Activated CD8-positive, alpha-beta memory T cell treated with anti-CD3 and anti-CD28 coated beads, Interleukin-2, amount 10 ng/mL, durations not matched to agents 7 days and 5 days (primary cell): ENCODE measurements around the gene ACER3. TPM values are rescaled to one million over a fixed set of nuclear protein-coding genes. Genes with fewer than 3 reads are reported as not detected.
"Not testable (repeated sequence)": the region's sequence is repeated elsewhere in the genome, so short reads cannot be mapped to it uniquely, and the experiment has no call there.

Source experiments
- ATAC-seq: fragments of 150-1000 bp; cut with Tn5 transposase; one replicate; pipeline ENCODE4 v1.10.0; 2021; ENCODE audit warnings: moderate library complexity
- CTCF ChIA-PET: fragments of 350-600 bp; sonication (Branson Sonifier 250); formaldehyde crosslinking; loops from one replicate; lab custom pipeline; 2021; ENCODE audit warnings: antibody characterized with exemption; lab: Charles Lee
- DNase-seq: peaks from one replicate; pipeline ENCODE4 v3.0.0-alpha.2; 2020
- H3K27ac Mint-ChIP-seq: one replicate; pipeline ENCODE4 v1.8.0; 2021; ENCODE audit warnings: mild to moderate bottlenecking, mixed read lengths
- H3K27me3 Mint-ChIP-seq: one replicate; pipeline ENCODE4 v1.8.0; 2021; ENCODE audit warnings: mixed read lengths
- H3K36me3 Mint-ChIP-seq: one replicate; pipeline ENCODE4 v1.8.0; 2021; ENCODE audit warnings: mild to moderate bottlenecking, mixed read lengths
- H3K4me1 Mint-ChIP-seq: one replicate; pipeline ENCODE4 v1.8.0; 2021; ENCODE audit warnings: mixed read lengths
- H3K4me3 Mint-ChIP-seq: one replicate; pipeline ENCODE4 v1.8.0; 2021; ENCODE audit warnings: mild to moderate bottlenecking, moderate library complexity, mixed read lengths
- H3K9me3 Mint-ChIP-seq: one replicate; pipeline ENCODE4 v1.8.0; 2022; ENCODE audit warnings: low read depth, mixed read lengths
- total RNA-seq, 2 experiments: library from RNA; stranded (reverse); gene quantifications; one replicate each; pipeline ENCODE4 v1.2.3, GENCODE V29; 2021

ACER3 gene
- total RNA-seq, 2 experiments from 2014 or later = 11.0 to 13.3 TPM

DNA sequence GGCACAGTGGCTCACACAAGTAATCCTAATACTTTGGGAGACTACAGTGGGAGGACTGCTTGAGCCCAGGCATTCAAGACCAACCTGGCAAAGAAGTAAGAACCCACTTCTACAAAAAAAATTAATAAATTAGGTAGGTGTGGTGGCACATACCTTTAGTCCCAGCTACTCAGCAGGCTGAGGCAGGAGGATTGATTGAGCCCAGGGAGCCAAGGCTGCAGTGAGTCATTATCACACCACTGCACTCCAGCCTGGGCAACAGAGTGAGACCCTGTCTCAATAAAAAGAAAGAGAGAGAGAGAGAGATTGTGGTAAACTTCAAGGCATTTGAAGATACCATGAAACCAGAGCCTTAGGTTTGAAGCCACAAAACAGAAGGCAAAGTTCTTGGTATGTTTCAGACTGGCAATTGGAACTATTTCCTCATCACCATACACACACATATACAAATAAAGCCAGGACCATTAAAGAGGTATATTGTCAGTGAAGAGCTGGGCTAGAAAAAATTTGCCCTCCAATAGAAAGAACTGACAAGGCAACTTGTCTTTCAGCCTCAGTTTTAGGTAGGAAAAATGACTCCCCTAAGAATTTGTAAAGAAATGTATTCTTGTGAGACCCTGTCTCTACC is 148.9 kb downstream of the ACER3 start:
- CTCF ChIA-PET = no interaction called here
- no peak overlapping the region for H3K27ac Mint-ChIP-seq
- peaks cover 8% of the 10 kb centered on the region for H3K36me3 Mint-ChIP-seq
- DNase-seq = no peak
- H3K4me3 Mint-ChIP-seq = no peak overlapping the region
- H3K27me3 Mint-ChIP-seq = no peaks in the 10 kb centered on the region
- no peak for ATAC-seq
- no peaks in the 10 kb centered on the region for H3K4me1 Mint-ChIP-seq
- peaks cover 4% of the 10 kb centered on the region for H3K9me3 Mint-ChIP-seq

DNA sequence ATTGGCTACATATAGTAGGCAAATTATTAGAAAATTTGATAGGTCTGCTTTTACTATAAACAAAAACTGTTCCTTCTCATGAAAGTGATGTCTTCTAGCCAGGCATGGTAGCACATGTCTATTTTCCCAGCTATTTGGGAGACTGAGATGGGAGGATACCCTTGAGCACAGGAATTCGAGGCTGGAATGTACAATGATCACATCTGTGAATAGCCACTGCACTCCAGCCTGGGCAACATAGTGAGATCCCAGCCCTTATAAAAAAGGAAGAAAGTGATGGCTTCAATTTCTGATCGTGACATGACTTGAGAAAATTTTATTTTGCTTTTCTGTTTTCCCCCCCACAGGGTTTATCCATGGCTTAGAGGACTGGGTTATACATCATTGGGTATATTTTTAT is 154.0 kb downstream of the ACER3 start:
- Mint-ChIP-seq H3K4me1 (peaks cover 7% of the 10 kb centered on the region), H3K27me3 (no peaks in the 10 kb centered on the region), H3K36me3 (peaks cover 7% of the 10 kb centered on the region), H3K9me3 (no peaks in the 10 kb centered on the region), H3K4me3 (no peak overlapping the region), H3K27ac (no peak overlapping the region)
- ATAC-seq (no peak), DNase-seq (no peak)
- CTCF ChIA-PET = interaction anchor here (1.5 kb wide), 1 partner anchor 13 kb away, joined by 5 read pairs; no protein-coding TSS in a partner anchor

- H3K4me1 Mint-ChIP-seq, H3K27ac Mint-ChIP-seq, H3K36me3 Mint-ChIP-seq, DNase-seq, CTCF ChIA-PET, H3K27me3 Mint-ChIP-seq, ATAC-seq, H3K9me3 Mint-ChIP-seq, H3K4me3 Mint-ChIP-seq: not testable (repeated sequence)
Measured at GRCh38 chr11:77018396-77018924, 157.7 kb downstream of the ACER3 start.

DNA sequence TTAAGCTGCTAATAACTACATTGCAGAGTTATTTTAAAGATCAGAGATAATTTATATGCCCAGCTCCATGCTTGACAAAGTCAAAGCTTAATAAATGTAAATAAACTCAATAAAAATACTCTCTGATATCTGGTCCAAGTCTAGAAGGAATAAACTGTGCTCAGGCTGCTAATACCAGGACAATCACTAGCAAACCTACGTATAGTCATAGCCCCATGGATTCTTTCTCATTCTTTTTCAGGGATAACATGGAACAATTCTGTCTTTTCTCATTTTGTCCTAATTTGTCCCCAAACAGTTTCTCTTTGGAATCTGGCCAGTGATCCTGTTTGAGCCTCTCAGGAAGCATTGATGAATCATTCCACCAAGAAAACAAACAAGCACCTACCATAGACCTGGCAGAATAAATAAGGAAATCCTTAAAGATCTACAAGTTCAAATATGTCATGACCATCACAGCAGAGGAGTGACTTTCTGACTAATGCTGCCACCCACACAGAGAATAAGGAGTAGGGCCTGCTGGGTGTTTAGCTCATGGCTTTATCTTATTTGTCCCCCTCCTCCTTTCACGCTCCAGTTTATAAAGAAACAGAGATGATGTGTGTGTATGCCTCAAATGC is 159.4 kb downstream of the ACER3 start:
- H3K36me3 Mint-ChIP-seq = peaks cover 9% of the 10 kb centered on the region
- no peaks in the 10 kb centered on the region for H3K9me3 Mint-ChIP-seq
- ATAC-seq = no peak
- peaks cover 7% of the 10 kb centered on the region for H3K4me1 Mint-ChIP-seq
- no peaks in the 10 kb centered on the region for H3K27me3 Mint-ChIP-seq
- H3K27ac Mint-ChIP-seq = no peak overlapping the region
- CTCF ChIA-PET = interaction anchor here (0.5 to 1.6 kb wide), 2 partner anchors 100 to 220 kb away, joined by 3 to 6 read pairs; no protein-coding TSS in a partner anchor
- no peak overlapping the region for H3K4me3 Mint-ChIP-seq
- no peak for DNase-seq

DNA sequence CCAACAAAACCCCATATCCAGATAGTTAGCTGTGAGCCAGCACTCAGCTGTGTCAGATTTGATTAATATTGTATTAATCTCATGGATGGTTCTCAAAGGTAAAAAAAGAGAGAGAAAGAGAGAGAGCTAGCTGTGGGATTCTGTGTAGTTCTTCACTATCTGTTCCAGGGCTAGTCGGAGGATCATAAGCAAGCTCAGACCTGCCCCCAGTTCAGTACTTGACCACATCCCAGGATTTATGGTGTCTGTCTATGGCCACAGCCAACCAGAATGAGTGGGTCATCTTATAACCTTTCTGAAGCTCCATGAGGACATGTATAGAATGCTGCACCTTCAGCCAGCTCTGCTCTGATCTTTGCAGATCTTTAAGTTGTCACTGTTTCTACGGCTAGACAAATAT is 160.0 kb downstream of the ACER3 start:
- no peaks in the 10 kb centered on the region for H3K9me3 Mint-ChIP-seq
- H3K36me3 Mint-ChIP-seq = peaks cover 9% of the 10 kb centered on the region
- H3K4me3 Mint-ChIP-seq = no peak overlapping the region
- no peak overlapping the region for H3K27ac Mint-ChIP-seq
- CTCF ChIA-PET = interaction anchor here (0.5 to 1.6 kb wide), 2 partner anchors 101 to 221 kb away, joined by 3 to 6 read pairs; no protein-coding TSS in a partner anchor
- H3K27me3 Mint-ChIP-seq = no peaks in the 10 kb centered on the region
- peaks cover 7% of the 10 kb centered on the region for H3K4me1 Mint-ChIP-seq
- ATAC-seq (no peak), DNase-seq (no peak)

DNA sequence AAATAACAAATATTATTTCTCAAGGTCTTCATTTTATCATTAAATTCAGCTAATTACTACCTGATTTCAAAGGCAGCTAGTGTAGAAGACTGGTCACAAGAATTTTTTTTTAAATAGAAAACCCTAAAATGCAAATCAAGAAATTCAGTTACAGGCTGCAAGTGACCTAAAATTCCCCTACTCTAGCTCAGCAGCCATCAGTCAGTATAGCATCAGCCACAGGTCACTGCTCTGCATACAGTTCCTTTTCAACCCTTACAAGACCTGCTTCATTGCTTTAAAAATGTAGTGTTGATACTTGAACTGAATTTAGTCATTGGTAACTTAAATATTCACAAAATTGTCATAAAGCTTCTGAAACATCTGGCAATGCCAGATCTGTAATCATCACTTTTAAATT is 164.0 kb downstream of the ACER3 start:
- no peak overlapping the region for H3K27ac Mint-ChIP-seq
- CTCF ChIA-PET = interaction anchor here (0.7 to 1.3 kb wide), 2 partner anchors 11 to 66 kb away, joined by 3 read pairs; no protein-coding TSS in a partner anchor

DNA sequence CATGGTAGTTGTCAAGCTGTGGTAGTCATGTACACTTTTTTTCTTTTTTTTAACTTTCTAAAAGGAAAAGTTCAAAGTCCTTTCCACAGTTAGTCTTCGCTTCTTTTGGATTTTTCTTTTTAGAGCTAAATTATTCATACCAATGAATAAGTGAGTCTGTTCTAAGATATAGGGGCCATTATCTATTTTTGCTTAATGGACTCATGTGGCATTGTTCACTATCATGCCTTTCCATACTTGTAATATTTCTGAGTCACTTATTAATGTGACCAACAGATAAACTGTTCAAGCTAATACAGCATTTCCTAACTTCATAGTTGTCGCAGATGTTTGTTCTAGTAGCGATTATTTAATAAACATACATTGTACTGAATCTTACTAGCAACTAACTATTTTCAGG is 165.5 kb downstream of the ACER3 start:
- no peak overlapping the region for H3K4me3 Mint-ChIP-seq
- CTCF ChIA-PET = no interaction called here
- H3K9me3 Mint-ChIP-seq = no peaks in the 10 kb centered on the region
- H3K27ac Mint-ChIP-seq = no peak overlapping the region
- peaks cover 16% of the 10 kb centered on the region for H3K27me3 Mint-ChIP-seq
- ATAC-seq (no peak), DNase-seq (no peak)
- no peaks in the 10 kb centered on the region for H3K36me3 Mint-ChIP-seq
- no peaks in the 10 kb centered on the region for H3K4me1 Mint-ChIP-seq

More for the DNA sequence above, 164.0 kb downstream of the ACER3 start:
- no peak overlapping the region for H3K4me3 Mint-ChIP-seq
- ATAC-seq (no peak), DNase-seq (no peak)
- peaks cover 11% of the 10 kb centered on the region for H3K27me3 Mint-ChIP-seq
- no peaks in the 10 kb centered on the region for H3K9me3 Mint-ChIP-seq
- H3K36me3 Mint-ChIP-seq = peaks cover 3% of the 10 kb centered on the region
- H3K4me1 Mint-ChIP-seq = no peaks in the 10 kb centered on the region

DNA sequence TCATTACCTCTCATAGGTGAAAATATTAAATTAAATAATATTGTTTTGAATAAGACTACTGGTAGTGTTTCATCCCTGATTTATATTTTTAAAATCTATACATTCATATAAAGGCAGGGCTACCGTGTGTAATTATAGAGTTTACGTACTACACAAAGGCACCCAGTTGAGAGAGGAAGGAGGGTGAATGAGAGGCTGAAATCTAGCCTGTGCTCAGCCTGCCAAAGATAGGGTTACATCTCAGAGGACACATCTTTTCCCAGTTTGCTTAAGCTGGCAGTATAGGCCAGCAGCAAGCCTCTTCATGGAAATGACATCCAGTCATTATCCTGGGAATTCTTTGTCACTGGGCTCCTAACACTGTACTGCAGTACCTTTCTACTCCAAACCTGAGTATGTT is 166.0 kb downstream of the ACER3 start:
- H3K4me3 Mint-ChIP-seq = no peak overlapping the region
- no peak overlapping the region for H3K27ac Mint-ChIP-seq
- H3K4me1 Mint-ChIP-seq = no peaks in the 10 kb centered on the region
- no peaks in the 10 kb centered on the region for H3K36me3 Mint-ChIP-seq
- no peak for DNase-seq
- no peak for ATAC-seq
- CTCF ChIA-PET = interaction anchor here (1.2 kb wide), 1 partner anchor 75 kb away, joined by 3 read pairs; no protein-coding TSS in a partner anchor
- peaks cover 18% of the 10 kb centered on the region for H3K27me3 Mint-ChIP-seq
- no peaks in the 10 kb centered on the region for H3K9me3 Mint-ChIP-seq

GRCh38 chr11:77027275-77027674 is 166.6 kb downstream of the ACER3 start:
- Mint-ChIP-seq H3K4me1 (no peaks in the 10 kb centered on the region), H3K4me3 (no peak overlapping the region), H3K9me3 (no peaks in the 10 kb centered on the region), H3K27me3 (peaks cover 18% of the 10 kb centered on the region), H3K27ac (no peak overlapping the region), H3K36me3 (no peaks in the 10 kb centered on the region)
- ATAC-seq (no peak), DNase-seq (no peak)
- CTCF ChIA-PET = interaction anchor here (1.2 to 1.3 kb wide), 2 partner anchors 13 to 74 kb away, joined by 3 to 5 read pairs; no protein-coding TSS in a partner anchor

DNA sequence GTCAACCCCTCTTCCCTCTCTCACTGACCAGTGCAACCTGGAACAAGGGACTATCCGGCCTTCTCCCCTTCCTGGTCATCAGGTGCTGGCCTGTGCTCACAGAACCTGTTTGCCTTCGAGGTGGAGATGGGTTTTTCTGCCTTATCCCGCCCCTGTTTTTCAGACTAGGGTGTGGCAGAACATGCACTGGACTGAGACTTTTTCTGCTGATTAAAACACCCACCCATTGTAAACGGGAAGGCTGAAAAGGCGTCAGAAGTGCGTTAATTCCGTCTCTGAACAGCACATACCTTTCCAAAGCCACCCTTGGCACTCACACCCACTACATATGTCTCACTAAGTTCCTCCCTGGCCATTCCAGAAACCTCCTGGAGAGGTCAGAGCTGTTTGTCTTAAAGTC is 169.1 kb downstream of the ACER3 start:
- H3K4me3 Mint-ChIP-seq = no peak overlapping the region
- H3K36me3 Mint-ChIP-seq = no peaks in the 10 kb centered on the region
- CTCF ChIA-PET = interaction anchor here (0.9 kb wide), 1 partner anchor 110 kb away, joined by 3 read pairs; no protein-coding TSS in a partner anchor
- no peaks in the 10 kb centered on the region for H3K9me3 Mint-ChIP-seq
- no peak for DNase-seq
- H3K27ac Mint-ChIP-seq = no peak overlapping the region
- H3K4me1 Mint-ChIP-seq = peaks cover 4% of the 10 kb centered on the region
- H3K27me3 Mint-ChIP-seq = peaks cover 18% of the 10 kb centered on the region
- ATAC-seq = no peak

DNA sequence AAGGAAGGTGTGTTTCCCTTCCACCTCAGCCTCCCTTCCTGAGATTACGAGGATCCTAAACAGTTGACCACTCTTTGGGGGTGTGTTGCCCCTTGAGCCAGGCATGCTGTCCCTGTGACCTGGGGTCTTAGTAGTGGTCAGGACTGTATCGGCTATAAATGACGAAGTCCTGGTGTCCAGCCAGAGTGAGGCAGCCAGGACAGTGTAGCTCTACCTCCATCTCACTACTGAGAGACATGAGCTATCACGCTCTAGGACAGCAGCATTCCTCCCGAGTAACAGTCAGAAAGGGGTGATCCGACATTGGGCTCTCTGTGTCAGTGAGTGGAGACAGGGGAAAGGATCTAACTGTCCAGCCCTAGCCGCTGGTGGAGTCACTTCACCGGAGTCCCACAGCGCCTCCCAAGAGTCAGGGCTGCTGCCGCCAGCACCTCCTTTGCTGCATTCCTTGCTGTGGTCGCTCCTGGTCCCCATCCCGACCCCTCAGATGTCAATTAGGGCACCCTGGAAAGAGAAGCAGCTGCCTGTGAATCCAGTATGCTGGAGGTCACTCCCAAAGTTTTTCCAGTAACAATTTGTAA is 170.2 kb downstream of the ACER3 start:
- Mint-ChIP-seq H3K27me3 (peaks cover 28% of the 10 kb centered on the region), H3K9me3 (no peaks in the 10 kb centered on the region), H3K36me3 (no peaks in the 10 kb centered on the region), H3K4me3 (no peak overlapping the region), H3K27ac (no peak overlapping the region), H3K4me1 (peaks cover 4% of the 10 kb centered on the region)
- CTCF ChIA-PET = interaction anchor here (0.9 to 1.4 kb wide), 3 partner anchors 15 to 111 kb away, joined by 3 to 4 read pairs (median 4); no protein-coding TSS in a partner anchor
- DNase-seq (no peak), ATAC-seq (no peak)

DNA sequence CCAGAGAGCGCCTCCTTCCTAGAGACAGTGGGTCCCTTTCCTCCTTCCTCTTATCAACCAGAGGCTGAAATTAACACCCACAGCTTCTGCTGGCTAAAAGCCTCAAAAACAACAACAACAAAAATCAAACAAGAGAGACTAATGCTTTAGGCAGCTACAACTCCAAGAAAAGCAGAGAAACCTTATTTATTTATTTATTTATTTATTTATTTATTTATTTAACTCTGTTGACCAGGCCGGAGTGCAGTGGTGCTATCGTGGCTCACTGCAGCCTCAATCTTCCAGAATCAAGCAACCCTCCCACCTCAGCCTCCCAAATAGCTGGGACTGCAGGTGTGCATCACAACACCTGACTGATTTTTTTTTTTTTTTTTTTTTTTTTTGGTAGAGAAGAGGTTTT is 170.9 kb downstream of the ACER3 start:
- H3K4me3 Mint-ChIP-seq = no peak overlapping the region
- no peak for DNase-seq
- no peak for ATAC-seq
- CTCF ChIA-PET = interaction anchor here (1.2 to 1.4 kb wide), 2 partner anchors 14 to 60 kb away, joined by 4 read pairs; no protein-coding TSS in a partner anchor
- no peak overlapping the region for H3K27ac Mint-ChIP-seq
- no peaks in the 10 kb centered on the region for H3K36me3 Mint-ChIP-seq
- H3K9me3 Mint-ChIP-seq = no peaks in the 10 kb centered on the region
- H3K4me1 Mint-ChIP-seq = peaks cover 4% of the 10 kb centered on the region
- H3K27me3 Mint-ChIP-seq = peaks cover 34% of the 10 kb centered on the region

- Mint-ChIP-seq H3K27me3 (peaks cover 43% of the 10 kb centered on the region), H3K36me3 (no peaks in the 10 kb centered on the region), H3K4me1 (peaks cover 8% of the 10 kb centered on the region), H3K4me3 (no peak overlapping the region), H3K27ac (no peak overlapping the region), H3K9me3 (no peaks in the 10 kb centered on the region)
- ATAC-seq (no peak), DNase-seq (no peak)
- CTCF ChIA-PET = interaction anchor here (1.4 to 3.3 kb wide), 2 partner anchors 57 to 115 kb away, joined by 4 to 10 read pairs; no protein-coding TSS in a partner anchor
Measured at GRCh38 chr11:77035039-77035438, 174.3 kb downstream of the ACER3 start.
